Keratinocyte (primary cell): ENCODE data around the gene DUSP10. TPM values are rescaled to one million over a fixed set of nuclear protein-coding genes. Genes with fewer than 3 reads are reported as not detected.

Experiments
- DNase-seq: peaks from one replicate; pipeline ENCODE4 v3.0.0-alpha.2; 2011; ENCODE audit warnings: low read depth, missing footprints, low spot score
- FAIRE-seq: peaks from 2 replicates; lab custom pipeline; 2011; peaks lifted over from hg19 to GRCh38; lab: Jason Lieb, UNC
- H2AFZ ChIP-seq: 2 replicates; pipeline ENCODE4 v1.6.0; 2012; ENCODE audit warnings: low read length, control low read depth, inconsistent platforms; ENCODE audit not compliant: control insufficient read depth
- H3K27ac ChIP-seq: 2 replicates; pipeline ENCODE4 v1.5.1; 2011; ENCODE audit warnings: low read length; ENCODE audit not compliant: control insufficient read depth, insufficient read depth
- H3K27me3 ChIP-seq: 3 replicates; pipeline ENCODE4 v1.6.0; 2011; ENCODE audit warnings: low read length; ENCODE audit not compliant: control insufficient read depth, insufficient read depth; ENCODE audit errors: extremely low read depth
- H3K36me3 ChIP-seq, 2 experiments: 2 replicates in 1 of 2; 3 replicates in 1 of 2; pipeline ENCODE4 v1.5.1; 2011; ENCODE audit warnings: low read length in 2 of 2, mild to moderate bottlenecking in 1 of 2; ENCODE audit not compliant: control insufficient read depth in 2 of 2, insufficient read depth in 2 of 2; ENCODE audit errors: extremely low read depth in 1 of 2
- H3K4me1 ChIP-seq: 3 replicates; pipeline ENCODE4 v1.5.1; 2011; ENCODE audit warnings: low read length; ENCODE audit not compliant: control insufficient read depth, insufficient read depth; ENCODE audit errors: extremely low read depth
- H3K4me2 ChIP-seq: 3 replicates; pipeline ENCODE4 v1.6.0; 2011; ENCODE audit warnings: low read depth, low read length; ENCODE audit not compliant: control insufficient read depth, insufficient read depth; ENCODE audit errors: extremely low read depth
- H3K4me3 ChIP-seq, 3 experiments: fragments of 200-600 bp in 1 of 3; sonication (generic) in 1 of 3; 2 replicates in 2 of 3; 3 replicates in 1 of 3; pipeline ENCODE4 v1.5.1; 2011 to 2016; ENCODE audit warnings: low read length in 3 of 3, mild to moderate bottlenecking in 3 of 3, control low read depth in 2 of 3, inconsistent platforms in 1 of 3, low read depth in 1 of 3, mixed read lengths in 1 of 3, mixed run types in 1 of 3, moderate library complexity in 1 of 3; ENCODE audit not compliant: control insufficient read depth in 2 of 3, insufficient read depth in 2 of 3; ENCODE audit errors: extremely low read depth in 1 of 3
- H3K79me2 ChIP-seq: 2 replicates; pipeline ENCODE4 v1.6.0; 2012; ENCODE audit warnings: low read length; ENCODE audit not compliant: control insufficient read depth, insufficient read depth
- H3K9ac ChIP-seq: 3 replicates; pipeline ENCODE4 v1.6.0; 2011; ENCODE audit warnings: low read length; ENCODE audit not compliant: control insufficient read depth, insufficient read depth; ENCODE audit errors: extremely low read depth
- H3K9me1 ChIP-seq: 3 replicates; pipeline ENCODE4 v1.6.0; 2011; ENCODE audit warnings: low read length; ENCODE audit not compliant: control insufficient read depth, insufficient read depth; ENCODE audit errors: extremely low read depth
- H3K9me3 ChIP-seq: 2 replicates; pipeline ENCODE4 v1.5.1; 2012; ENCODE audit warnings: low read depth, low read length; ENCODE audit not compliant: control insufficient read depth
- H4K20me1 ChIP-seq: 3 replicates; pipeline ENCODE4 v1.6.0; 2011; ENCODE audit warnings: low read length; ENCODE audit not compliant: control insufficient read depth, insufficient read depth; ENCODE audit errors: extremely low read depth
- CTCF ChIP-seq, 3 experiments: IDR thresholded peaks in 1 of 3; conservative IDR thresholded peaks in 1 of 3; optimal IDR thresholded peaks in 1 of 3; 2 replicates in 2 of 3; 3 replicates in 1 of 3; pipeline versions ENCODE3 to v1.5.1; 2011; ENCODE audit warnings: low read length in 3 of 3, mild to moderate bottlenecking in 3 of 3, moderate library complexity in 2 of 3, control low read depth in 1 of 3, inconsistent platforms in 1 of 3; ENCODE audit not compliant: insufficient read depth in 2 of 3; ENCODE audit errors: extremely low read depth in 1 of 3
- EZH2 ChIP-seq: IDR thresholded peaks from one replicate; pipeline ENCODE4 v1.6.1; 2012; ENCODE audit warnings: inconsistent platforms, mild to moderate bottlenecking, low read length, moderate library complexity
- dilution Hi-C: fragments of 300-500 bp; cut with MboI; formaldehyde crosslinking; loops from one replicate; pipeline ENCODE4 v1.7.0; 2020; ENCODE audit warnings: low sequenced_read_pairs; ENCODE audit not compliant: extremely low pct_ligation_motif_present
- polyA plus RNA-seq, 5 experiments: library from polyadenylated mRNA; depleted of rRNA in 3 of 5; stranded (reverse) in 3 of 5; stranded (forward) in 1 of 5; unstranded in 1 of 5; fragments of >200 nt; gene quantifications; 1 replicate in 1 of 5; 2 replicates in 3 of 5; 3 replicates in 1 of 5; pipeline versions ENCODE4 v1.2.1 to v1.2.3, GENCODE V29; 2011 to 2012; ENCODE audit warnings: missing spikeins in 2 of 5, low read depth in 1 of 5, low replicate concordance in 1 of 5

The DUSP10 gene
- polyA plus RNA-seq, 1 donor (not counting 4 experiments of a cell fraction or from before 2014, with no cell fraction given): 15.1 TPM

- H3K36me3 ChIP-seq: peaks cover 3 to 6% of the 10 kb centered on the region in 2 experiments
- no peaks in the 10 kb centered on the region for H3K9me1 ChIP-seq
- dilution Hi-C loops: no loop called here
- no peak for FAIRE-seq
- no peak overlapping the region for H3K4me2 ChIP-seq
- H3K9ac ChIP-seq: no peak overlapping the region
- TF ChIP-seq CTCF (optimal IDR thresholded peaks at IDR 0.05 in 1 of 3, IDR thresholded peaks at IDR 0.05 in 1 of 3, conservative IDR thresholded peaks at IDR 0.05 in 1 of 3; ENCODE audit: extremely low read depth in 1 of 3, insufficient read depth in 2 of 3, low read length in 3 of 3) (no peak), EZH2 (no peak)
- no peaks in the 10 kb centered on the region for H4K20me1 ChIP-seq
- H3K79me2 ChIP-seq: peaks cover 9% of the 10 kb centered on the region
- no peak overlapping the region for H2AFZ ChIP-seq
- no peak overlapping the region for H3K4me3 ChIP-seq
- DNase-seq: no peak
- peaks cover 4% of the 10 kb centered on the region for H3K9me3 ChIP-seq
- H3K27me3 ChIP-seq: no peaks in the 10 kb centered on the region
- H3K4me1 ChIP-seq: no peaks in the 10 kb centered on the region
- no peak overlapping the region for H3K27ac ChIP-seq
Observed at GRCh38 chr1:221718381-221719277, 23.3 kb downstream of the DUSP10 start.

GRCh38 chr1:221717485-221717853, 24.4 kb downstream of the DUSP10 start:
- FAIRE-seq: no peak

More at GRCh38 chr1:221717485-221717853, 24.4 kb downstream of the DUSP10 start:
- Histone ChIP-seq H3K27ac (no peak overlapping the region), H3K9me1 (no peaks in the 10 kb centered on the region), H3K27me3 (no peaks in the 10 kb centered on the region), H3K4me2 (no peak overlapping the region), H3K4me1 (peaks cover under 1% of the 10 kb centered on the region), H3K9ac (no peak overlapping the region), H2AFZ (no peak overlapping the region), H3K9me3 (no peaks in the 10 kb centered on the region), H4K20me1 (no peaks in the 10 kb centered on the region), H3K79me2 (peaks cover 7% of the 10 kb centered on the region), H3K4me3 (no peak overlapping the region), H3K36me3 (peaks cover 3 to 6% of the 10 kb centered on the region in 2 experiments)
- TF ChIP-seq EZH2 (no peak), CTCF (optimal IDR thresholded peaks at IDR 0.05 in 1 of 3, IDR thresholded peaks at IDR 0.05 in 1 of 3, conservative IDR thresholded peaks at IDR 0.05 in 1 of 3; ENCODE audit: extremely low read depth in 1 of 3, insufficient read depth in 2 of 3, low read length in 3 of 3) (no peak)
- dilution Hi-C loops: no loop called here
- DNase-seq: no peak
